Measurements from ENCODE around the gene TRHDE. TPM values are rescaled to one million over a fixed set of nuclear protein-coding genes. Genes with fewer than 3 reads are reported as not detected.

TRHDE gene
- total RNA-seq, 2 donors from 2014 or later: 10.9 to 73.2 TPM

GRCh38 chr12:72282721-72283120, 10.6 kb downstream of the TRHDE start:
- no peak for DNase-seq
- ATAC-seq: no peak
- WGBS, 2 donors: 35 to 43% methylated on average over 1 of the region's 1 CpG

GRCh38 chr12:72285861-72286260, 13.7 kb downstream of the TRHDE start:
- H3K27ac ChIP-seq: no peak overlapping the region
- WGBS, 2 donors: 82 to 87% methylated on average over 1 of the region's 1 CpG

More at GRCh38 chr12:72282721-72283120, 10.6 kb downstream of the TRHDE start:
- Histone ChIP-seq H3K27ac (no peak overlapping the region), H3K4me3 (no peak overlapping the region), H3K9me3 (no peaks in the 10 kb centered on the region), H3K36me3 (replicated peaks in 1 of 2; ENCODE audit: insufficient read depth in 1 of 2, low read depth in 2 of 2) (no peaks in the 10 kb centered on the region), H3K27me3 (no peaks in the 10 kb centered on the region), H3K4me1 (peaks cover 35% of the 10 kb centered on the region)
- intact Hi-C loops (cut with DNase I): no loop called here
- TF ChIP-seq, protein P1, sequence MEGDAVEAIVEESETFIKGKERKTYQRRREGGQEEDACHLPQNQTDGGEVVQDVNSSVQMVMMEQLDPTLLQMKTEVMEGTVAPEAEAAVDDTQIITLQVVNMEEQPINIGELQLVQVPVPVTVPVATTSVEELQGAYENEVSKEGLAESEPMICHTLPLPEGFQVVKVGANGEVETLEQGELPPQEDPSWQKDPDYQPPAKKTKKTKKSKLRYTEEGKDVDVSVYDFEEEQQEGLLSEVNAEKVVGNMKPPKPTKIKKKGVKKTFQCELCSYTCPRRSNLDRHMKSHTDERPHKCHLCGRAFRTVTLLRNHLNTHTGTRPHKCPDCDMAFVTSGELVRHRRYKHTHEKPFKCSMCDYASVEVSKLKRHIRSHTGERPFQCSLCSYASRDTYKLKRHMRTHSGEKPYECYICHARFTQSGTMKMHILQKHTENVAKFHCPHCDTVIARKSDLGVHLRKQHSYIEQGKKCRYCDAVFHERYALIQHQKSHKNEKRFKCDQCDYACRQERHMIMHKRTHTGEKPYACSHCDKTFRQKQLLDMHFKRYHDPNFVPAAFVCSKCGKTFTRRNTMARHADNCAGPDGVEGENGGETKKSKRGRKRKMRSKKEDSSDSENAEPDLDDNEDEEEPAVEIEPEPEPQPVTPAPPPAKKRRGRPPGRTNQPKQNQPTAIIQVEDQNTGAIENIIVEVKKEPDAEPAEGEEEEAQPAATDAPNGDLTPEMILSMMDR (IDR thresholded peaks at IDR 0.05): peak in 6 of 7 experiments; percentile 31 to 56 (median 52)
- no peak for TF ChIP-seq POLR2A (IDR thresholded peaks at IDR 0.05)

DNA sequence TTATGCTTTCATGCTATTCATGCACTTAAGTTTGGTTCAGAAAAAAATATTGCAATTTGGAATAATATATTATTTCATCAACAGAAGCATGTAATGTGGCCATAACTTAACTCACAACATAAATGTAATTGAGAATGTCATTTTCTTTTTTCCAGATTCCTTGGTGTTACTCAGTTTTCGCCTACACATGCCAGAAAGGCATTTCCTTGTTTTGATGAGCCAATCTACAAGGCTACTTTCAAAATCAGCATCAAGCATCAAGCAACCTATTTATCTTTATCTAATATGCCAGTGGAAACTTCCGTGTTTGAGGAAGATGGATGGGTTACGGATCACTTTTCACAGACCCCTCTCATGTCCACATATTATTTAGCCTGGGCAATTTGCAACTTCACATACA, 14.4 kb downstream of the TRHDE start:
- H3K4me3 ChIP-seq: no peak overlapping the region
- DNase-seq (no peak), ATAC-seq (no peak)
- H3K9me3 ChIP-seq: no peaks in the 10 kb centered on the region
- H3K36me3 ChIP-seq (replicated peaks in 1 of 2; ENCODE audit: insufficient read depth in 1 of 2, low read depth in 2 of 2): no peaks in the 10 kb centered on the region
- H3K27ac ChIP-seq: no peak overlapping the region
- H3K27me3 ChIP-seq: no peaks in the 10 kb centered on the region
- H3K4me1 ChIP-seq: peaks cover 3% of the 10 kb centered on the region
- intact Hi-C loops (cut with DNase I): no loop called here
- 77 to 78% methylated on average over 3 of the region's 3 CpGs for WGBS, 2 donors
- TF ChIP-seq, protein P1 (IDR thresholded peaks at IDR 0.05): no peak
- TF ChIP-seq POLR2A (IDR thresholded peaks at IDR 0.05): no peak

More at GRCh38 chr12:72285861-72286260, 13.7 kb downstream of the TRHDE start:
- TF ChIP-seq, protein P1 (IDR thresholded peaks at IDR 0.05): no peak
- TF ChIP-seq POLR2A (IDR thresholded peaks at IDR 0.05): no peak
- Histone ChIP-seq H3K9me3 (no peaks in the 10 kb centered on the region), H3K4me1 (peaks cover 10% of the 10 kb centered on the region), H3K27me3 (no peaks in the 10 kb centered on the region), H3K4me3 (no peak overlapping the region), H3K36me3 (replicated peaks in 1 of 2; ENCODE audit: insufficient read depth in 1 of 2, low read depth in 2 of 2) (no peaks in the 10 kb centered on the region)
- no peak for ATAC-seq
- DNase-seq: no peak
- intact Hi-C loops (cut with DNase I): no loop called here

GRCh38 chr12:72288436-72288835, 16.3 kb downstream of the TRHDE start:
- TF ChIP-seq POLR2A (IDR thresholded peaks at IDR 0.05): no peak
- TF ChIP-seq, protein P1 (IDR thresholded peaks at IDR 0.05): no peak
- Histone ChIP-seq H3K27ac (no peak overlapping the region), H3K9me3 (no peaks in the 10 kb centered on the region), H3K36me3 (replicated peaks in 1 of 2; ENCODE audit: insufficient read depth in 1 of 2, low read depth in 2 of 2) (no peaks in the 10 kb centered on the region), H3K4me3 (no peak overlapping the region), H3K4me1 (no peaks in the 10 kb centered on the region), H3K27me3 (no peaks in the 10 kb centered on the region)
- intact Hi-C loops (cut with DNase I): no loop called here
- no peak for ATAC-seq
- DNase-seq: no peak
- 91% methylated on average over 3 of the region's 3 CpGs for WGBS, 2 donors

GRCh38 chr12:72288911-72289310, 16.7 kb downstream of the TRHDE start:
- no peak for ATAC-seq
- WGBS, 2 donors: 74 to 75% methylated on average over 2 of the region's 2 CpGs
- intact Hi-C loops (cut with DNase I): no loop called here
- TF ChIP-seq, protein P1 (IDR thresholded peaks at IDR 0.05): no peak
- H3K27me3 ChIP-seq: no peaks in the 10 kb centered on the region
- no peaks in the 10 kb centered on the region for H3K9me3 ChIP-seq
- H3K36me3 ChIP-seq (replicated peaks in 1 of 2; ENCODE audit: insufficient read depth in 1 of 2, low read depth in 2 of 2): no peaks in the 10 kb centered on the region
- no peaks in the 10 kb centered on the region for H3K4me1 ChIP-seq
- no peak overlapping the region for H3K27ac ChIP-seq
- no peak for DNase-seq
- no peak overlapping the region for H3K4me3 ChIP-seq
